Breast epithelium (tissue), 4 donors: ENCODE results near the gene MEX3D. TPM values are rescaled to one million over a fixed set of nuclear protein-coding genes. Genes with fewer than 3 reads are reported as not detected.
"Not testable (repeated sequence)": the region's sequence is repeated elsewhere in the genome, so short reads cannot be mapped to it uniquely, and the experiment has no call there.

Experiments
- DNase-seq, 2 donors: peaks; one replicate each; pipeline ENCODE4 v3.0.0-alpha.2; 2019; ENCODE audit warnings: low spot score in 2 of 2
- H3K27ac ChIP-seq, 2 donors: fragments of 200-600 bp; sonication (generic) in 1 of 2; one replicate each; pipeline ENCODE4 v1.5.1; 2016 to 2019; ENCODE audit warnings: mild to moderate bottlenecking in 1 of 2
- H3K27me3 ChIP-seq, 2 donors: fragments of 200-600 bp; sonication (generic) in 1 of 2; one replicate each; pipeline versions ENCODE4 v1.5.1 to v1.6.0; 2017 to 2019; ENCODE audit warnings: control low read depth in 1 of 2, mild to moderate bottlenecking in 1 of 2
- H3K36me3 ChIP-seq: fragments of 200-600 bp; one replicate; pipeline ENCODE4 v1.5.1; 2019
- H3K4me1 ChIP-seq, 2 donors: fragments of 200-600 bp; sonication (generic); one replicate each; pipeline ENCODE4 v1.5.1; 2016 to 2019; ENCODE audit warnings: control low read depth in 1 of 2
- H3K4me3 ChIP-seq, 3 donors: fragments of 200-600 bp; sonication (generic); 1 replicate in 2 of 3; 2 replicates in 1 of 3; pipeline ENCODE4 v1.5.1; 2016 to 2019; ENCODE audit warnings: mild to moderate bottlenecking in 3 of 3, moderate library complexity in 2 of 3
- H3K9me3 ChIP-seq, 2 donors: fragments of 200-600 bp; sonication (generic) in 1 of 2; one replicate each; pipeline ENCODE4 v1.5.1; 2016 to 2019; ENCODE audit warnings: control low read depth in 1 of 2
- CTCF ChIP-seq, 3 donors: fragments of 450-650 bp; IDR thresholded peaks; one replicate each; pipeline ENCODE4 v1.5.1; 2016 to 2017; ENCODE audit warnings: antibody characterized with exemption in 3 of 3, mild to moderate bottlenecking in 3 of 3, moderate library complexity in 3 of 3
- POLR2A ChIP-seq: fragments of 450-650 bp; IDR thresholded peaks from one replicate; pipeline ENCODE4 v1.6.1; 2016; ENCODE audit warnings: antibody characterized with exemption, mild to moderate bottlenecking, moderate library complexity
- POLR2AphosphoS5 ChIP-seq, 3 donors: sonication (generic); formaldehyde crosslinking; IDR thresholded peaks; one replicate each; pipeline ENCODE4 v1.6.1; 2017; ENCODE audit warnings: antibody characterized with exemption in 3 of 3
- intact Hi-C: fragments of 100-400 bp; cut with DNase I; formaldehyde crosslinking; loops from one replicate; pipeline ENCODE4 v1.15.1; 2023; ENCODE audit warnings: low total_unique reads
- total RNA-seq, 3 donors: library from RNA; depleted of rRNA; stranded (reverse); fragments of >200 nt; gene quantifications; one replicate each; pipeline ENCODE4 v1.1.0, GENCODE V29; 2016

The MEX3D gene
- total RNA-seq, 3 donors from 2014 or later, result 12.5 to 14.3 (median 12.6) TPM

- peaks cover 9 to 36% of the 10 kb centered on the region in 2 donors for H3K27me3 ChIP-seq
These were observed 46.5 kb downstream of the MEX3D start for GRCh38 chr19:1521636-1522035.

GRCh38 chr19:1520203-1520780 is 47.8 kb downstream of the MEX3D start:
- Histone ChIP-seq H3K4me1 (no peaks in the 10 kb centered on the region), H3K36me3 (no peaks in the 10 kb centered on the region), H3K27ac (no peak overlapping the region), H3K27me3 (peaks cover 9 to 24% of the 10 kb centered on the region in 2 donors), H3K4me3 (no peak overlapping the region), H3K9me3 (no peaks in the 10 kb centered on the region)
- no peak for TF ChIP-seq POLR2A
- intact Hi-C loops, result no loop called here
- DNase-seq, result no peak

More at GRCh38 chr19:1521636-1522035, 46.5 kb downstream of the MEX3D start:
- Histone ChIP-seq H3K27ac (peak overlapping the region in 1 of 2 donors; percentile 38), H3K4me1 (no peaks in the 10 kb centered on the region), H3K4me3 (no peak overlapping the region), H3K9me3 (no peaks in the 10 kb centered on the region), H3K36me3 (no peaks in the 10 kb centered on the region)
- DNase-seq, result no peak
- TF ChIP-seq CTCF (IDR thresholded peaks at IDR 0.05) (no peak), POLR2A (no peak), POLR2AphosphoS5 (IDR thresholded peaks at IDR 0.05) (no peak)
- intact Hi-C loops, result no loop called here

DNA sequence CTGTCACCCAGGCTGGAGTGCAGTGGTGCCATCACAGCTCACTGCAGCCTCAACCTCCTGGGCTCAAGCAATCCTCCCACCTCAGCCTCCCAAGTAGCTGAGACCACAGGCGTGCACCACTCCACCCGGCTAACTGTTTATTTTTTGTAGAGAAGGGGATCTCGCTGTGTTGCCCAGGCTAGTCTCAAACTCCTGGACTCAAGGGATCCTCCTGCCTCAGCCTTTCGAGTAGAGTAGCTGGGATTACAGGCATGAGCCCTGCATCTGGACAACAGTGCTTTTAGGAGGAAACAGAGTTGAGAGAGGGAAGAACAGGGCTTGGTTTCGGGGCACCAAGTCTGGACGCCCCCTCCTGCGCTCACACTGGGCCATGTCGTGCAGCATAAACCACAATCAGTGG is 48.3 kb downstream of the MEX3D start:
- peaks cover 6 to 21% of the 10 kb centered on the region in 2 donors for H3K27me3 ChIP-seq
- H3K36me3 ChIP-seq, H3K4me1 ChIP-seq, DNase-seq, intact Hi-C loops, H3K9me3 ChIP-seq, H3K4me3 ChIP-seq, H3K27ac ChIP-seq: not testable (repeated sequence)

- Histone ChIP-seq H3K27ac (no peak overlapping the region), H3K36me3 (no peaks in the 10 kb centered on the region), H3K4me1 (no peaks in the 10 kb centered on the region), H3K9me3 (no peaks in the 10 kb centered on the region), H3K4me3 (no peak overlapping the region), H3K27me3 (peaks cover 8 to 9% of the 10 kb centered on the region in 2 donors)
- intact Hi-C loops, result no loop called here
- DNase-seq, result no peak
- TF ChIP-seq POLR2A (no peak), CTCF (IDR thresholded peaks at IDR 0.05) (no peak), POLR2AphosphoS5 (IDR thresholded peaks at IDR 0.05) (no peak)
These were observed 49.7 kb downstream of the MEX3D start for GRCh38 chr19:1518471-1518870.

DNA sequence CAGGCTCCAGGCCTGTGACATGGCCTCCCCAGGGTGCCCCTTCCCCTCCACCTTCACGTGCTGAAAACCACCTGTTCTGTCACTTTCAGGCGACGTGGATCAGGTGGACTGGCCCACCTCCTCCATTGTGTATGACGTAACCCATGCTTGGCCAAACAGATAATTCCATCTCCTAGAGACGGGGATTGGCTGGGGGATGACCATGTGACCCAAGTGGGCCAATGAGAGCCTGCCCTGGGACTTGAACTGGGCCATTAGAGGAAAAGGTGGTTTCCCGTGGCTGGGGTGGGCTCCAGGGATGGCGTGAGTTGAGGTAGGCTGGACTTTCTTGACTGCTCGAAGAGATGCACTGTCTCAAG is 51.8 kb downstream of the MEX3D start:
- Histone ChIP-seq H3K27ac (no peak overlapping the region), H3K4me3 (no peak overlapping the region), H3K4me1 (no peaks in the 10 kb centered on the region), H3K36me3 (no peaks in the 10 kb centered on the region), H3K9me3 (no peaks in the 10 kb centered on the region), H3K27me3 (peaks cover 6 to 10% of the 10 kb centered on the region in 2 donors)
- intact Hi-C loops, result no loop called here
- no peak for DNase-seq
- TF ChIP-seq POLR2AphosphoS5 (IDR thresholded peaks at IDR 0.05), result no peak
- TF ChIP-seq CTCF (IDR thresholded peaks at IDR 0.05), result no peak
- no peak for TF ChIP-seq POLR2A

GRCh38 chr19:1514986-1515721 is 53.0 kb downstream of the MEX3D start:
- no peak for TF ChIP-seq CTCF (IDR thresholded peaks at IDR 0.05)
- TF ChIP-seq POLR2A, result no peak
- TF ChIP-seq POLR2AphosphoS5 (IDR thresholded peaks at IDR 0.05), result no peak
- Histone ChIP-seq H3K27ac (no peak overlapping the region), H3K4me1 (no peaks in the 10 kb centered on the region), H3K4me3 (no peak overlapping the region), H3K9me3 (no peaks in the 10 kb centered on the region), H3K36me3 (no peaks in the 10 kb centered on the region), H3K27me3 (peaks cover 6 to 10% of the 10 kb centered on the region in 2 donors)
- no peak for DNase-seq
- intact Hi-C loops, result no loop called here
